ENCODE data around the gene EML1. TPM values are rescaled to one million over a fixed set of nuclear protein-coding genes. Genes with fewer than 3 reads are reported as not detected.

EML1 gene
- total RNA-seq, 5 donors from 2014 or later (not counting 1 experiment from before 2014, with no cell fraction given) = 0.53 to 1.4 (median 0.60) TPM; not detected in 2

GRCh38 chr14:99952453-99952852 lies 159.2 kb downstream of the EML1 start:
- peaks cover 4 to 20% of the 10 kb centered on the region in 2 donors for H3K27me3 Mint-ChIP-seq
- WGBS (ENCODE audit: insufficient coverage) = no CpG with 5 or more reads among the region's 2 CpGs
- H3K36me3 Mint-ChIP-seq = no peaks in the 10 kb centered on the region
- peaks cover 0 to 4% (median 0%) of the 10 kb centered on the region in 3 donors for H3K4me1 Mint-ChIP-seq
- Histone ChIP-seq H3K9me3 (no peaks in the 10 kb centered on the region), H3K4me1 (ENCODE audit: control insufficient read depth in 1 of 2, extremely low read depth in 1 of 2, insufficient read depth in 2 of 2, low read length in 2 of 2) (no peaks in the 10 kb centered on the region), H3K36me3 (ENCODE audit: control insufficient read depth in 2 of 2, extremely low read depth in 1 of 2, insufficient read depth in 1 of 2, low read length in 1 of 2) (no peaks in the 10 kb centered on the region), H3K27ac (ENCODE audit: low read length) (no peak overlapping the region), H3K27me3 (replicated peaks in 1 of 2; ENCODE audit: control insufficient read depth in 2 of 2, extremely low read depth in 1 of 2, insufficient read depth in 2 of 2, low read length in 1 of 2) (peaks cover 0 to 34% of the 10 kb centered on the region in 2 experiments), H3K4me3 (ENCODE audit: control insufficient read depth in 1 of 2, extremely low read depth in 1 of 2, low read length in 1 of 2) (no peak overlapping the region)
- ATAC-seq (replicated peaks in 1 of 4) (no peak), DNase-seq (no peak)
- ChIA-PET POLR2A (no interaction called here), CTCF (no interaction called here)
- no peak overlapping the region for H3K4me3 Mint-ChIP-seq
- H3K27ac Mint-ChIP-seq = no peak overlapping the region
- H3K9me3 Mint-ChIP-seq = peaks cover 0 to 9% (median 5%) of the 10 kb centered on the region in 3 donors

DNA sequence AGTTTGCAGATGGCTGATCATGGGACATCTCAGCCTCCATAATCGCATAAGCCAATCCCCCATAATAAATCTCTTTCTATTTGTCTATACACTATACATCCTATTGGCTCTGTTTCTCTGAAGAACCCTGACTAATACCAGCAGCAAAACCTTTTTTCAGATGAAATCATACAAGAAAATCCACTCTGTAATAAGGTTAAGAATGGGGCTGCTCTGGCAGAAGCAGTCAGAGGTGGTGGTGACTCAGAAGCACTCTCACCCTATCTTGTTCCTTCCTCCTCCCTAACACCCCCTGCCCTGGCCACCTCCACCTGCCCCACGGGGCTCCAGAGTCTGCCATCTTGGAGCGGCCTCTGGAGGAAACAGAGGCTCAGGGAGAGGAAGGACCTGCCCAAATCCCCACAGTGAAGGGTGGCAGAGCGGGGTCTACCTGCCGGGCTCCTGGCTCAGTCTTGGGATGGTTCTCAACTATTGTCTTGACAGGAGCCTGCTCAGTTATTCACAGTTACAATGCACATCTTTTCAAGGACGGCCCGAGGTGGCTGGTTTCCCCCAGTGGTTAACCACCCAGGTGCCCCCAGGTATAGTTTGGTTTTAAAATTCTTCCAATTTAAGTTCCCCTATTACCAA lies 162.7 kb downstream of the EML1 start:
- no peaks in the 10 kb centered on the region for H3K4me1 Mint-ChIP-seq
- H3K4me1 ChIP-seq (ENCODE audit: control insufficient read depth in 1 of 2, extremely low read depth in 1 of 2, insufficient read depth in 2 of 2, low read length in 2 of 2) = no peaks in the 10 kb centered on the region
- CTCF ChIA-PET = no interaction called here
- H3K27ac Mint-ChIP-seq = no peak overlapping the region
- H3K36me3 ChIP-seq (ENCODE audit: control insufficient read depth in 2 of 2, extremely low read depth in 1 of 2, insufficient read depth in 1 of 2, low read length in 1 of 2) = no peaks in the 10 kb centered on the region
- ATAC-seq (replicated peaks in 1 of 4) (no peak), DNase-seq (no peak)
- 89% methylated on average over 4 of the region's 7 CpGs for WGBS (ENCODE audit: insufficient coverage)
- no peaks in the 10 kb centered on the region for H3K9me3 ChIP-seq
- H3K27me3 ChIP-seq (replicated peaks in 1 of 2; ENCODE audit: control insufficient read depth in 2 of 2, extremely low read depth in 1 of 2, insufficient read depth in 2 of 2, low read length in 1 of 2) = peaks cover 0 to 12% of the 10 kb centered on the region in 2 experiments
- no peak overlapping the region for H3K4me3 ChIP-seq (ENCODE audit: control insufficient read depth in 1 of 2, extremely low read depth in 1 of 2, low read length in 1 of 2)
- H3K4me3 Mint-ChIP-seq = no peak overlapping the region
- POLR2A ChIA-PET = no interaction called here
- peaks cover 0 to 9% (median 5%) of the 10 kb centered on the region in 3 donors for H3K9me3 Mint-ChIP-seq
- no peaks in the 10 kb centered on the region for H3K36me3 Mint-ChIP-seq
- peaks cover 16 to 17% of the 10 kb centered on the region in 2 donors for H3K27me3 Mint-ChIP-seq
- no peak overlapping the region for H3K27ac ChIP-seq (ENCODE audit: low read length)

GRCh38 chr14:99958380-99958779 lies 165.2 kb downstream of the EML1 start:
- Mint-ChIP-seq H3K27me3 (peaks cover 30 to 38% of the 10 kb centered on the region in 2 donors), H3K4me3 (no peak overlapping the region), H3K36me3 (no peaks in the 10 kb centered on the region), H3K27ac (no peak overlapping the region), H3K9me3 (peaks cover 0 to 1% (median under 1%) of the 10 kb centered on the region in 3 donors), H3K4me1 (no peaks in the 10 kb centered on the region)
- Histone ChIP-seq H3K36me3 (ENCODE audit: control insufficient read depth in 2 of 2, extremely low read depth in 1 of 2, insufficient read depth in 1 of 2, low read length in 1 of 2) (no peaks in the 10 kb centered on the region), H3K27me3 (replicated peaks in 1 of 2; ENCODE audit: control insufficient read depth in 2 of 2, extremely low read depth in 1 of 2, insufficient read depth in 2 of 2, low read length in 1 of 2) (peaks cover 0 to 16% of the 10 kb centered on the region in 2 experiments), H3K4me3 (ENCODE audit: control insufficient read depth in 1 of 2, extremely low read depth in 1 of 2, low read length in 1 of 2) (no peak overlapping the region), H3K4me1 (ENCODE audit: control insufficient read depth in 1 of 2, extremely low read depth in 1 of 2, insufficient read depth in 2 of 2, low read length in 2 of 2) (no peaks in the 10 kb centered on the region), H3K9me3 (no peaks in the 10 kb centered on the region), H3K27ac (ENCODE audit: low read length) (no peak overlapping the region)
- WGBS (ENCODE audit: insufficient coverage) = 100% methylated on average over 1 of the region's 7 CpGs
- CTCF ChIA-PET = interaction anchor here in 1 of 2 donors (0.7 kb wide), 1 partner anchor 447 kb away, joined by 3 read pairs; no protein-coding TSS in a partner anchor
- POLR2A ChIA-PET = interaction anchor here in 1 of 2 donors (0.7 kb wide), 1 partner anchor 88 kb away, joined by 3 read pairs; no protein-coding TSS in a partner anchor
- DNase-seq (no peak), ATAC-seq (replicated peaks in 1 of 4) (no peak)

GRCh38 chr14:99961826-99962518 lies 168.8 kb downstream of the EML1 start:
- H3K4me3 Mint-ChIP-seq = no peak overlapping the region
- H3K27ac Mint-ChIP-seq = no peak overlapping the region
- no peak for DNase-seq
- Histone ChIP-seq H3K27me3 (replicated peaks in 1 of 2; ENCODE audit: control insufficient read depth in 2 of 2, extremely low read depth in 1 of 2, insufficient read depth in 2 of 2, low read length in 1 of 2) (peaks cover 0 to 24% of the 10 kb centered on the region in 2 experiments), H3K36me3 (ENCODE audit: control insufficient read depth in 2 of 2, extremely low read depth in 1 of 2, insufficient read depth in 1 of 2, low read length in 1 of 2) (no peaks in the 10 kb centered on the region), H3K4me3 (ENCODE audit: control insufficient read depth in 1 of 2, extremely low read depth in 1 of 2, low read length in 1 of 2) (no peak overlapping the region), H3K4me1 (ENCODE audit: control insufficient read depth in 1 of 2, extremely low read depth in 1 of 2, insufficient read depth in 2 of 2, low read length in 2 of 2) (no peaks in the 10 kb centered on the region), H3K27ac (ENCODE audit: low read length) (no peak overlapping the region), H3K9me3 (no peaks in the 10 kb centered on the region)
- 77% methylated on average over 7 of the region's 18 CpGs for WGBS (ENCODE audit: insufficient coverage)
- H3K27me3 Mint-ChIP-seq = peaks cover 40 to 53% of the 10 kb centered on the region in 2 donors
- H3K9me3 Mint-ChIP-seq = no peaks in the 10 kb centered on the region
- ATAC-seq (replicated peaks in 1 of 4) = no peak
- H3K36me3 Mint-ChIP-seq = no peaks in the 10 kb centered on the region
- CTCF ChIA-PET = no interaction called here
- no peaks in the 10 kb centered on the region for H3K4me1 Mint-ChIP-seq
- POLR2A ChIA-PET = no interaction called here

DNA sequence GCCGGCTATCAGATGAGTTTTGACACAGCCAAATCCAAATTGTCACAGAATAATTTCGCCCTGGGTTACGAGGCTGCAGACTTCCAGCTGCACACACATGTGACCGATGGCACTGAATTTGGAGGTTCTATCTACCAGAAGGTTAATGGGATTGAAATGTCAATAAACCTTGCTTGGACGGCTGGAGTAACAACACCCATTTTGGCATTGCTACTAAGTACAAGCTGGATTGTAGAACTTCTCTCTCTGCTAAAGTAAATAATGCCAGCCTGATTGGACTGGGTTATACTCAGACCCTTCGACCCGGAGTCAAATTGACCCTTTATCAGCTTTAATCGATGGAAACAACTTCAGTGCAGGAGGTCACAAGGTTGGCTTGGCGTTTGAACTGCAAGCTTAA lies 171.8 kb downstream of the EML1 start:
- WGBS (ENCODE audit: insufficient coverage) = 92% methylated on average over 4 of the region's 9 CpGs
- Histone ChIP-seq H3K36me3 (ENCODE audit: control insufficient read depth in 2 of 2, extremely low read depth in 1 of 2, insufficient read depth in 1 of 2, low read length in 1 of 2) (no peaks in the 10 kb centered on the region), H3K27ac (ENCODE audit: low read length) (no peak overlapping the region), H3K27me3 (replicated peaks in 1 of 2; ENCODE audit: control insufficient read depth in 2 of 2, extremely low read depth in 1 of 2, insufficient read depth in 2 of 2, low read length in 1 of 2) (peaks cover 0 to 40% of the 10 kb centered on the region in 2 experiments), H3K4me3 (ENCODE audit: control insufficient read depth in 1 of 2, extremely low read depth in 1 of 2, low read length in 1 of 2) (no peak overlapping the region), H3K9me3 (no peaks in the 10 kb centered on the region), H3K4me1 (ENCODE audit: control insufficient read depth in 1 of 2, extremely low read depth in 1 of 2, insufficient read depth in 2 of 2, low read length in 2 of 2) (no peaks in the 10 kb centered on the region)
- H3K4me3 Mint-ChIP-seq = no peak overlapping the region
- ChIA-PET POLR2A (no interaction called here), CTCF (interaction anchor here in 1 of 2 donors (0.9 kb wide), 1 partner anchor 24 kb away, joined by 3 read pairs; no protein-coding TSS in a partner anchor)
- DNase-seq (no peak), ATAC-seq (replicated peaks in 1 of 4) (no peak)
- peaks cover 0 to 4% (median 0%) of the 10 kb centered on the region in 3 donors for H3K4me1 Mint-ChIP-seq
- H3K27ac Mint-ChIP-seq = no peak overlapping the region
- H3K36me3 Mint-ChIP-seq = no peaks in the 10 kb centered on the region
- no peaks in the 10 kb centered on the region for H3K9me3 Mint-ChIP-seq
- peaks cover 48 to 59% of the 10 kb centered on the region in 2 donors for H3K27me3 Mint-ChIP-seq

- no peak overlapping the region for H3K4me3 ChIP-seq (ENCODE audit: control insufficient read depth in 1 of 2, extremely low read depth in 1 of 2, low read length in 1 of 2)
- Mint-ChIP-seq H3K27me3 (peaks cover 37 to 47% of the 10 kb centered on the region in 2 donors), H3K9me3 (no peaks in the 10 kb centered on the region), H3K4me1 (peaks cover 0 to 9% (median 4%) of the 10 kb centered on the region in 3 donors), H3K36me3 (no peaks in the 10 kb centered on the region), H3K4me3 (no peak overlapping the region), H3K27ac (no peak overlapping the region)
- H3K27me3 ChIP-seq (replicated peaks in 1 of 2; ENCODE audit: control insufficient read depth in 2 of 2, extremely low read depth in 1 of 2, insufficient read depth in 2 of 2, low read length in 1 of 2) = peaks cover 0 to 40% of the 10 kb centered on the region in 2 experiments
- peaks cover 0 to 5% of the 10 kb centered on the region in 2 experiments for H3K4me1 ChIP-seq (ENCODE audit: control insufficient read depth in 1 of 2, extremely low read depth in 1 of 2, insufficient read depth in 2 of 2, low read length in 2 of 2)
- no peak for DNase-seq
- H3K36me3 ChIP-seq (ENCODE audit: control insufficient read depth in 2 of 2, extremely low read depth in 1 of 2, insufficient read depth in 1 of 2, low read length in 1 of 2) = no peaks in the 10 kb centered on the region
- H3K9me3 ChIP-seq = no peaks in the 10 kb centered on the region
- 86% methylated on average over 21 of the region's 23 CpGs for WGBS (ENCODE audit: insufficient coverage)
- H3K27ac ChIP-seq (ENCODE audit: low read length) = no peak overlapping the region
- no peak for ATAC-seq (replicated peaks in 1 of 4)
- ChIA-PET POLR2A (interaction anchor here in 1 of 2 donors (0.6 kb wide), 1 partner anchor 246 kb away, joined by 3 read pairs; no protein-coding TSS in a partner anchor), CTCF (no interaction called here)
Observed at GRCh38 chr14:99966037-99966835, 173.0 kb downstream of the EML1 start.
